RPMI7951 (cell line): ENCODE data around the gene MAN2A2. TPM values are rescaled to one million over a fixed set of nuclear protein-coding genes. Genes with fewer than 3 reads are reported as not detected.
"Not testable (repeated sequence)": the region's sequence is repeated elsewhere in the genome, so short reads cannot be mapped to it uniquely, and the experiment has no call there.

Source experiments
- DNase-seq: peaks from one replicate; pipeline ENCODE4 v3.0.0-alpha.2; 2012; ENCODE audit warnings: low read depth
- total RNA-seq: library from RNA; depleted of rRNA; stranded (reverse); fragments of >200 nt; shearing (Covaris generic); gene quantifications from 2 replicates; pipeline ENCODE4 v1.2.3, GENCODE V29; 2014

Gene MAN2A2
- total RNA-seq, 1 experiment from 2014 or later = 6.5 TPM

DNA sequence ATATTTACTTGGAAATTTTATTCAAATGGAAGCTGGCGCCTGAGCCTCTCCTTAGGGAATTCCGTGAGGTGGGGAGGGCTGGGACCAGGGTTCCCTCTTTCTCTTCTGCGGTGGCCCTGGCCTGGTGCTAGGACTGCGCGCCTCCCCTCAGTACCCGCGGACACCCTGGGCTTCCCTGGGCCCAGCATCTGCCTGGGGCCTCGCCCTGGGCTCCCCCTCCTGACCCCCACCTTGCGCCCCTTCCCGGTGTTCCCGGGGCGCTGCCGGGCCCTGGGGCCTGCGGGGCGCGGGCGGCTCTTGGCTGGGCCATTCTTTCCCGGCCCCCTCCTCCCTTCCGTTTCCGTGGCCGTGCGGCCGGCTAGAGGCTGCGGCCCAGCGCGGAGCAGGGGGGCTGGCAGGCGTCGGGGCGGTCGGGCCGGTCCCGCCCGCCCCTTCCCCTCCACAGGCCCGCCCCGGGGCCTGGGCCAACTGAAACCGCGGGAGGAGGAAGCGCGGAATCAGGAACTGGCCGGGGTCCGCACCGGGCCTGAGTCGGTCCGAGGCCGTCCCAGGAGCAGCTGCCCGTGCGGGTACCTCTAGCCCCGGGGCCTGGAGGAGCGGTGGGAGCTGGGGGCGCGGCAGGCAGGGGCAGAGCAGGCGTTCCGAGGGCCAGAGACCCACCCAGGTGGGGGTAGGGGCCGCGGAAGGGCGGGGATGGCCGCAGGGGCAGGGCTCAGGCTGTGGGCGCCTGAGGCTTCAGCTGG lies 19.0 kb upstream of the MAN2A2 start, which contains the start of gene FES:
Gene FES (plus strand): TSS at position 529 of the 743 bp plus-strand sequence. CDS start 542 bp downstream, outside the sequence.
- DNase-seq = peak; percentile 46

DNA sequence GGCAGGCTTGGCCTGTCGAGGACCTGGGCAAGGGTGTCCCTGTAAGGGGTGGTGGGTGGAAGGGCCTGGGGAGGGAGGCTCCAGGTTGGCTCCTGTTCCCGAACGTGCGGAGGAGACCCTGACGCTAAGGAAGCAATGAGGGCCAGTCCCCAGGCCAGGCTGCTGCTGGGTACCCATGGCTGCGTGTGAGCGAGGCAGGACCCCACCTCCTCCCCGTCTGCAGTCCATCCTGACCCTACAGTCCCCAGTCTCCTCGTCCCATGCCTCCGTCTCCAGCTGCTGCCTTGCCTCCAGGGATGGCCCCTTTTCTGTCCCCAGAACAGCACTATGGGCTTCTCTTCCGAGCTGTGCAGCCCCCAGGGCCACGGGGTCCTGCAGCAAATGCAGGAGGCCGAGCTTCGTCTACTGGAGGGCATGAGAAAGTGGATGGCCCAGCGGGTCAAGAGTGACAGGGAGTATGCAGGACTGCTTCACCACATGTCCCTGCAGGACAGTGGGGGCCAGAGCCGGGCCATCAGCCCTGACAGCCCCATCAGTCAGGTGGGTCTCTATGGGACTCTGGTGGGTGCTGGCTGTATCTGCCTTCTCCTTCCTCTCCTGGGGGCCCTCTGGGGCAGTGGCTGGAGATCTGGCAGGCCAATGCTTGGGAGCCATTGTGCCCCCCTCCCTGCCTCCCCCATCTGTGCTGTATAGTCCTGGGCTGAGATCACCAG lies 18.2 kb upstream of the MAN2A2 start:
- no peak for DNase-seq

- DNase-seq = peak; percentile 52
Observed at GRCh38 chr15:90885432-90886290, 17.4 kb upstream of the MAN2A2 start.

GRCh38 chr15:90886291-90886614 lies 16.8 kb upstream of the MAN2A2 start:
- DNase-seq = no peak

DNA sequence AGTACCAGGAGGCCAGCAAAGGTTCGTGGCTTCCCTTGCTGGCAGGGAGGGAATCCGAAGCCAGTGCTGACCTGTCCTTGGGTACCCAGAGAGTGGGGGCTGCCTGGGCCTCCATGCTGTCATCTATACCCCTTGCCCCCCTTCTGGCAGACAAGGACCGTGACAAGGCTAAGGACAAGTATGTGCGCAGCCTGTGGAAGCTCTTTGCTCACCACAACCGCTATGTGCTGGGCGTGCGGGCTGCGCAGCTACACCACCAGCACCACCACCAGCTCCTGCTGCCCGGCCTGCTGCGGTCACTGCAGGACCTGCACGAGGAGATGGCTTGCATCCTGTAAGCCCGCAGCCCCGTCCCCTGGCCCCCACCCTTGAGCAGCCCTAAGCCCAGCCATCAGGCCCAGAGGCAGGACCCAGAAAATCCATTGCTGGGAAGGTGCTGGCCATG lies 16.0 kb upstream of the MAN2A2 start:
- DNase-seq = no peak

GRCh38 chr15:90889313-90889730 lies 13.8 kb upstream of the MAN2A2 start:
- no peak for DNase-seq

DNA sequence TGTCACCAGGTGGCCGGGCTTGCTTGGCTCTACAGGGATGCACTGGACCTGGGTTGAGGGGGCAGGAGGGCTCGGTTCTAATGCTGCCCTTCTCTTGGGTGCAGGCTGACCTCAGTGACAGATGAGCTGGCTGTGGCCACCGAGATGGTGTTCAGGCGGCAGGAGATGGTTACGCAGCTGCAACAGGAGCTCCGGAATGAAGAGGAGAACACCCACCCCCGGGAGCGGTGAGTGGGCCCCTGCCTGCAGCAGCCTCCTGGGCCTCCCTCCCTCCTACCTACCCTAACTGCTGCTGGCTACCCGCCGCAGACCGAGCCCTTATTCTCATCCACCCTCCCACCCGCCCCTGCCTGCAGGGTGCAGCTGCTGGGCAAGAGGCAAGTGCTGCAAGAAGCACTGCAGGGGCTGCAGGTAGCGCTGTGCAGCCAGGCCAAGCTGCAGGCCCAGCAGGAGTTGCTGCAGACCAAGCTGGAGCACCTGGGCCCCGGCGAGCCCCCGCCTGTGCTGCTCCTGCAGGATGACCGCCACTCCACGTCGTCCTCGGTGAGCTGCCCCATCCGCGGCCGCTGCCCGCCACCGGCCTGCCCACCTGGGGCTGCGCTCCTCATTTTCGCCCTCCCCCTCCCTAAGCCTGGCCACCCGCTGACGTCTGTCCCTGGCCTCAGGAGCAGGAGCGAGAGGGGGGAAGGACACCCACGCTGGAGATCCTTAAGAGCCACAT lies 13.2 kb upstream of the MAN2A2 start:
- no peak for DNase-seq

DNA sequence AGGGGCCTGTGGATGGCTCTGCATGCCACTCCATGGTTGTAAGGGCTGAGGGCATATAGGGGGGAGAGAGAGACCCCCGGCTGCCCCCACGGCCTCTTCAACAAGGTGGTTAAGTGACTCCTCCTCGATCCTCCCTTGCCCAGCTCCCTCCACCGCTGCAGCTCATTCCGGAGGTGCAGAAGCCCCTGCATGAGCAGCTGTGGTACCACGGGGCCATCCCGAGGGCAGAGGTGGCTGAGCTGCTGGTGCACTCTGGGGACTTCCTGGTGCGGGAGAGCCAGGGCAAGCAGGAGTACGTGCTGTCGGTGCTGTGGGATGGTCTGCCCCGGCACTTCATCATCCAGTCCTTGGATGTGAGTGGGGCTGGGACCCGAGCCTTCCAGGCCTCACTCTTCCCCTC lies 12.3 kb upstream of the MAN2A2 start:
- no peak for DNase-seq

- no peak for DNase-seq
Observed at GRCh38 chr15:90891346-90891949, 11.7 kb upstream of the MAN2A2 start.

DNA sequence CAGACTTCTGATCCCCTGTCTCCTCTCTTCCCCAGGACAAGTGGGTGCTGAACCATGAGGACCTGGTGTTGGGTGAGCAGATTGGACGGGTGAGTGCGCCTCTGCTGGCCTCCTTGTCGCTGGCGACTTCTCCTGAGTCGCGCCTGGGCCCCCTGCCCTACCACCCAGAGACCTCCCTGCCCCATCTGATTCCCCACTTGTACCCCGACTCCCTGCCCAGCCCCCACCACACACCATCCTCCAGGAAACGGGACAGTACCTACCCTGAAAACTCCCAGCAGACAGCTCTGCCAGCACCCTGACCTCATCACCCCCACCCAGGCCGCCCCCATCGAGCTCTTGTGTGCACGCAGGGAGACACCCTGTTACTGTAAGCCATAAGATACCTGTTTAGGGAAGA lies 11.1 kb upstream of the MAN2A2 start:
- no peak for DNase-seq

DNA sequence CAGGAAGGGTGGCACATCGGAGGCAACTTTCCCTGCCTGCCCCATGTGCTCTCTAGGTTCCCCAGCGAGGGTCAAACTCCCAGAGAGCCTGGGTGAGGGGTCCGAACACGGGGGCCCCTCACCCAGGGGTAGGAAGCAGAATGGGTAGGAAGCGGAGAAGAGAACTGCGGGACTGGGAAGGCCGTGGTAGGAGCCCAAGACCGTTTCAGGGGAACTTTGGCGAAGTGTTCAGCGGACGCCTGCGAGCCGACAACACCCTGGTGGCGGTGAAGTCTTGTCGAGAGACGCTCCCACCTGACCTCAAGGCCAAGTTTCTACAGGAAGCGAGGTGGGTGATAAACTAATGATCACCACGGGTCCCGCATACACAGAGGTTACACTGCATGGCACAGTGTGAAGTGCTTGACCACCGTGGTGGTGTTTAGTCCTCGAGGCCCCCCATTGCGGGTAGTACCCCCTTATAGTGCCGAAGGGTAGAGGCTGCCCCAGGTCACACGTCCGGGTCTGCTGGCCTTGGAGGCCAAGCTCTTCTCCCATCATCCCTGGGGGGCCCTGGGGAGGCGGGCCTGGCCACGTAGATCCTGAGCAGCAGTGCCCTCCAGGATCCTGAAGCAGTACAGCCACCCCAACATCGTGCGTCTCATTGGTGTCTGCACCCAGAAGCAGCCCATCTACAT lies 10.5 kb upstream of the MAN2A2 start:
- no peak for DNase-seq

GRCh38 chr15:90893175-90894090 lies 9.7 kb upstream of the MAN2A2 start:
- no peak for DNase-seq

- peak; percentile 51 for DNase-seq
Observed at GRCh38 chr15:90895571-90896117, 7.5 kb upstream of the MAN2A2 start.

- not testable (repeated sequence) for DNase-seq
Observed at GRCh38 chr15:90897131-90897655, 5.9 kb upstream of the MAN2A2 start.

DNA sequence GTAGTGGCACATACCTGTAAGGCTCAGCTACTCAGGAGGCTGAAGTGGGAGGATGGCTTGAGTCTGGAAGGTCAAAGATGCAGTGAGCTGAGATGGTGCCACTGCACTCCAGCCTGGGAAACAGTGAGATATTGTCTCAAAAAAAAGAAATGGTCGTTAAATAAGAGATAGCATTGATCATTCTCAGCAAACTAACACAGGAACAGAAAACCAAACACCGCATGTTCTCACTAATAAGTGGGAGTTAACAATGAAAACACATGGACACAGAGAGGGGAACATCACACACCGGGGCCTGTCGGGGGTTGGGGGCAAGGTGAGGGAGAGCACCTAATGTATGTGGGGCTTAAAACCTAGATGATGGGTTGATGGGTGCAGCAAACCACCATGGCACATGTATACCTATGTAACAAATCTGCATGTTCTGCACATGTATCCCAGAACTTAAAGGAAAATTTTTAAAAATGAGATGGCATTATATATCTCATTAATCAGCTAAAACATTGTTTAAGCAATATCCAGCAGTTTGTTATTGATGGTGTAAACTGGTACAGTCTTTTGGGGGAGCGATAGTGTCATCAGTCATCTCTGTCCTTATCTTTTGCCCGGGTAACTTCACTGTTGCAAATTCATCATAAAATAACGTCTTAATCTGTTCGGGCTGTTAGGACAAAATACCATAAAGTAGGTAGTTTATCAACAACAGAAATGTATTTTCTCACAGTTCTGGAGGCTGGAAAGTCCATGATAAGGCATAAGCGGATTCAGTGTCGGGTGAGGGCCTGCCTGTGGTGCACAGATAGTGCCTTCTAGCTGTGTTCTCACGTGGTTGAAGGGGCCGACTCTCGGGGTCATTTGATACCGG lies 1.7 kb upstream of the MAN2A2 start:
- DNase-seq = no peak

GRCh38 chr15:90902040-90902839 lies 862 bp upstream of the MAN2A2 start:
- DNase-seq = peak; percentile 83
